Measurements from ENCODE around the gene KIAA1614.

- TF ChIP-seq TAF1 (IDR thresholded peaks at IDR 0.05; ENCODE audit: borderline replicate concordance, low read depth, low read length) (no peak), POLR2A (IDR thresholded peaks at IDR 0.05; ENCODE audit: low read depth, low read length) (no peak)
These were observed 2.8 kb downstream of the KIAA1614 start for GRCh38 chr1:180915426-180915965.

Measured in GM12892 (cell line).